Measurements from ENCODE around the gene PIK3R5. TPM values are rescaled to one million over a fixed set of nuclear protein-coding genes. Genes with fewer than 3 reads are reported as not detected.

Gene PIK3R5
- total and polyA plus RNA-seq, 3 donors from 2014 or later, result 6.1 to 14.0 (median 7.4) TPM

DNA sequence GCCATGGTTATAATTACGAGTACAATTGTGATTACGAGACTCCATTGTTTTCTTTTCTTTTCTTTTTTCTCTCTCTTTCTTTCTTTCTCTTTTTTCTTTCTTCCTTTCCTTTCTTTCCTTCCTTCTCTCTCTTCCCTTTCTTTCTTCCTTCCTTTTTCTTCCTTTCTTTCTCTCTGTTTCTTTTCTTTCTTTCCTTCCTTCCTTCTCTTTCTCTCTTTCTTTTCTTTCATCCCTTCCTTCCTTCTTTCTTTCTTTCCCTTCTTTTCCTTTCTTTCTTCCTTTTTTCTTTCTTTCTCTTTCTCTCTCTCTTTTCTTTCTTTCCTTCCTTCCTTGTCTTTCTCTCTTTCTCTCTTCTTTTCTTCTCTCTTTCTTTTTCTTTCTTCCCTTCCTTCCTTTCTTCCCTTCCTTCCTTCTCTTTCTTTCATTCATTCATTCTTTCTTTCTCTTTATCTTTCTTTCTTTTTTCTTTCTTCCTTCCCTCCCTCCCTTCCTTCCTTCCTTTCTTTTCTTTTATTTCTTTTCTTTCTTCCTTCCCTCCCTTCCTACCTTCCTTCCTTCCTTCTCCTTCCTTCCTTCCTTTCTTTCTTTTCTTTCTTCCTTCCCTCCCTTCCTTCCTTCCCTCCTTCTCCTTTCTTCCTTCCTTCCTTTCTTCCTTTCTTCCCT lies 41.7 kb upstream of the PIK3R5 start:
- no peak for DNase-seq
- Histone ChIP-seq H3K36me3 (ENCODE audit: low read depth, missing control alignments) (no peaks in the 10 kb centered on the region), H3K27me3 (no peaks in the 10 kb centered on the region), H3K4me1 (no peaks in the 10 kb centered on the region), H3K4me3 (no peak overlapping the region), H3K27ac (no peak overlapping the region), H3K9me3 (no peaks in the 10 kb centered on the region)
- WGBS, 2 donors, result 98 to 100% methylated on average over 2 of the region's 2 CpGs
- TF ChIP-seq, protein P1, sequence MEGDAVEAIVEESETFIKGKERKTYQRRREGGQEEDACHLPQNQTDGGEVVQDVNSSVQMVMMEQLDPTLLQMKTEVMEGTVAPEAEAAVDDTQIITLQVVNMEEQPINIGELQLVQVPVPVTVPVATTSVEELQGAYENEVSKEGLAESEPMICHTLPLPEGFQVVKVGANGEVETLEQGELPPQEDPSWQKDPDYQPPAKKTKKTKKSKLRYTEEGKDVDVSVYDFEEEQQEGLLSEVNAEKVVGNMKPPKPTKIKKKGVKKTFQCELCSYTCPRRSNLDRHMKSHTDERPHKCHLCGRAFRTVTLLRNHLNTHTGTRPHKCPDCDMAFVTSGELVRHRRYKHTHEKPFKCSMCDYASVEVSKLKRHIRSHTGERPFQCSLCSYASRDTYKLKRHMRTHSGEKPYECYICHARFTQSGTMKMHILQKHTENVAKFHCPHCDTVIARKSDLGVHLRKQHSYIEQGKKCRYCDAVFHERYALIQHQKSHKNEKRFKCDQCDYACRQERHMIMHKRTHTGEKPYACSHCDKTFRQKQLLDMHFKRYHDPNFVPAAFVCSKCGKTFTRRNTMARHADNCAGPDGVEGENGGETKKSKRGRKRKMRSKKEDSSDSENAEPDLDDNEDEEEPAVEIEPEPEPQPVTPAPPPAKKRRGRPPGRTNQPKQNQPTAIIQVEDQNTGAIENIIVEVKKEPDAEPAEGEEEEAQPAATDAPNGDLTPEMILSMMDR (IDR thresholded peaks at IDR 0.05), result no peak
- TF ChIP-seq POLR2A (IDR thresholded peaks at IDR 0.05), result no peak
- intact Hi-C loops (cut with DNase I; ENCODE audit: low total_unique reads), result no loop called here

DNA sequence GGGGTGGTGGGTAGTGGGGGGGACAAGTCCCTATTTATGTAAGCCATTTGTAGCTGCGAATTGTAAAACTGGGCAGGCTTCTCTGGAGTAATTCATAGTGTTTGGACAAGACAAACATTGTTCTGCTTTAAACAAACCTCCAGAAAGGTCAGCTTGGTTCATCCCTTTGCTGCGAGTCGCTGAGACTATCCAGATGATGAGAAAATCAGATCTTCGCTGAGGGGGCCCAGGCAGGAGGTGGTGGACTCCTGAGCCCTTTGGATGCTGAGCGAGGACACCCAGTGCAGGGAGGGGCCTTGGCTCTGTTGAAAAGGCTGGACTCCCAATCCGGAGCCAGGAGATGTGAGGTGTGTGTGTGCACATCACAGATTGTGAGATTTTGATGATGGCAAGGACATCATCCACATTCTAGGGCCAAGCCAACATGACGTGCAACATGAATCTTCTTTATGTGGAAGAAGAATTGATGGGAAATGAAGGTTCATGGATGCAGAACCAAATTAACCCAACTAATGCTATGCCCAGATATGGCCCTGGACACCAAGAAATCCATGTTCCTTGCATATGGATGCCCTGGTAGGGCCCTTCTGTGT lies 40.8 kb upstream of the PIK3R5 start:
- intact Hi-C loops (cut with DNase I; ENCODE audit: low total_unique reads), result no loop called here
- Histone ChIP-seq H3K4me3 (no peak overlapping the region), H3K9me3 (no peaks in the 10 kb centered on the region), H3K4me1 (no peaks in the 10 kb centered on the region), H3K27me3 (no peaks in the 10 kb centered on the region), H3K27ac (no peak overlapping the region), H3K36me3 (ENCODE audit: low read depth, missing control alignments) (no peaks in the 10 kb centered on the region)
- WGBS, 2 donors, result 54 to 66% methylated on average over 7 of the region's 7 CpGs
- no peak for DNase-seq
- TF ChIP-seq POLR2A (IDR thresholded peaks at IDR 0.05), result no peak
- TF ChIP-seq, protein P1 (IDR thresholded peaks at IDR 0.05), result no peak

DNA sequence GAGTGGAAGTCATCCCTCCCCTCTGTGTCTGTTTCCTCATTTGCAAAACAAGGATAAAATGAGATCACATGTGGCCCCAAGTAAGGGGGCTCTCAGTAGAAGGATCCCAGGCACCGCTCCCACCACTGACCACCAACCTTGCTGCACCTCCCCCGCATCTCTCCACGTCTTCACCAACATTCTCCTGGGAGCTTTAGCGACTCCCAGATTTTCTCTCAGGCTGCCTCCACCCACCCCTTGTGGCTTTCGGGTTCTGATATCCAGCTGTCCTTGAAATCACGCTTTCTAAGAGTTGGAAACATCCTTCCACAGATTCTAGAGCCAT lies 39.4 kb upstream of the PIK3R5 start:
- intact Hi-C loops (cut with DNase I; ENCODE audit: low total_unique reads), result no loop called here
- TF ChIP-seq, protein P1 (IDR thresholded peaks at IDR 0.05), result no peak
- no peak for TF ChIP-seq POLR2A (IDR thresholded peaks at IDR 0.05)
- no peak overlapping the region for H3K27ac ChIP-seq
- no peaks in the 10 kb centered on the region for H3K9me3 ChIP-seq
- no peak for DNase-seq
- no peak overlapping the region for H3K4me3 ChIP-seq
- WGBS, 2 donors, result 26 to 37% methylated on average over 6 of the region's 6 CpGs
- H3K27me3 ChIP-seq, result no peaks in the 10 kb centered on the region
- no peaks in the 10 kb centered on the region for H3K36me3 ChIP-seq (ENCODE audit: low read depth, missing control alignments)
- H3K4me1 ChIP-seq, result no peaks in the 10 kb centered on the region

DNA sequence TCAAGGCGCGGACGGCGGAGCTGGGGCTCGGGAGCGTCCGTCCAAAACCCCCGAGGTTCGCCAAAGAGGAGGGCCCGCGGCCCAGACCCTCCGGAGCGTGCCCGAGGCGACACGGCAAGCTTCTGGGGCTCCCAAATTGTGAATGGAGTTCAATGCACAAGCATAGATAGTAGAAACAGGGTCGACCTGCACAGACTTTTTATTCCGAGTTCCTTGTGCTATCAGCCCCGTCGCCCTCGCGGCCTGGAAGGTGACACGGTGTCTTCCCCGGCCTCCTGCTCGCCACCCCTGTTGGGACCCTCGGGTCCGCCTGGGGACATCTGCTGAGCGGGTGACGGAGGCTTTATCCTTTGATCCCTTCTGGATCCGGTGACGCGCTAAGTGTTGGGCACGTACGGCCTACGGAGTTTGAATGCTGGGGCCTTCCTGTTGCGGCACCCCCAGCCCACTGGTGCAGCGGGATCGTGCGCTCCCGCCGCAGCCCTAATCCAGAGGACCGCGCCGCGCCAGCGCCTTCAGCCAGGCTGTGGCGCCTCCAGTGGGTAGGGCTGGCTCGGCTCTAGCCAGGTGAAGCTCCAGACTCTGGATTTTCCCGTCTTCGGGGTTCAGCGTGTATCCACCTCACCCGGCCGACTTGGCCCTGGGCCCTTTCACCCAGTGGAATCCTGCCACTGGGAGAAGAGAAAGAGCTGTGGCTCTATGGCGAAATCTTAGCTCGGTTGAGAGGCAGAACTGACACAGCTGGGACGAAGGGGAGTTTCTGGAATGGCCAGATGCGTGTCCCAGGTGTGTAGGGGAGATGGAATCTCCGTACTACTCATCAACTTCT lies 38.8 kb upstream of the PIK3R5 start:
- no peaks in the 10 kb centered on the region for H3K9me3 ChIP-seq
- no peak for TF ChIP-seq POLR2A (IDR thresholded peaks at IDR 0.05)
- TF ChIP-seq, protein P1 (IDR thresholded peaks at IDR 0.05), result no peak
- no peaks in the 10 kb centered on the region for H3K36me3 ChIP-seq (ENCODE audit: low read depth, missing control alignments)
- H3K27me3 ChIP-seq, result no peaks in the 10 kb centered on the region
- peak overlapping the region; percentile 18 to 29 for H3K4me3 ChIP-seq
- intact Hi-C loops (cut with DNase I; ENCODE audit: low total_unique reads), result no loop called here
- no peaks in the 10 kb centered on the region for H3K4me1 ChIP-seq
- no peak overlapping the region for H3K27ac ChIP-seq
- WGBS, 2 donors, result 4 to 6% methylated on average over 26 to 51 of the region's 58 CpGs
- no peak for DNase-seq
